TTC549 (cell line): ENCODE data around the gene FZD2.
"Not testable (repeated sequence)": the region's sequence is repeated elsewhere in the genome, so short reads cannot be mapped to it uniquely, and the experiment has no call there.

Experiments used
- FAIRE-seq: peaks from 2 replicates; lab custom pipeline; 2012; peaks lifted over from hg19 to GRCh38; lab: Jason Lieb, UNC

The FZD2 gene

DNA sequence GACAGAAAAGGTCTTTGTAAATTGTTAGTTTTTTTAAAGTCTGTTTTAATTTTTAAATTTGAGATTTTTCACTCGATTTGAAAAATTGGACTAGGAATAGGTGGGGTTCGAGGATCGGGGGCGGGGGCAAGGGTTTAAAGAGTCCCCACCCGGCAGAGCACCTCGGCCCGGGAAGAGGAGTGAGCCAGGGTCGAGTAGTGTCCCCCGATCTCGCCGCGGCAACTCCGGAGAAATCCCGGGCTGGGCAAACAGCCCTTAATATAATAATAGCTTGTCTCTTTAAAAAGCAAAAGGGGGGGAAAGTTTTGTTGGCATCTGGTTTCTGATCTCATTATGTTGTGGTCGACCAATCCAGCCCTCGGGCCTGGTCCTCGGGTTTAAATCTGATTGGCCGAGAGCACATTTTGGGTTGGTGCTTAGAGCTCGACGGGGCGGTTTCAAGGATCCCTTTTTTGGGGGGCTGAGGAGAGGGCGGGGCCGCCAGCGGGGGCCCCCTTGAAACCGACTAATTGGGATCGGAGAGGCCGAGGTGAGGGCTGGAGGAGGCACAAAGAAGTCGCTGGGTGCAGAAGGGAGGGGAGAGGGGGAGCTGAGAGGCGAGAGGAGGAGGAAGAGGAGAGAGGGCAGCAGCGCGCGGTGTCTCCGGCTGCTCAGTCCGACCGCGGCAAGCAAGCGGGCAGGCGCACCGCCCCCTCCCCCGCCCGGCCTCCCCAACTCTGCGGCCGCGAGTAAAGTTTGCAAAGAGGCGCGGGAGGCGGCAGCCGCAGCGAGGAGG, at the start of gene FZD2:
Gene FZD2 (plus strand): TSS at position 653 of the 775 bp plus-strand sequence. CDS start 205 bp downstream, outside the sequence.
- peak; percentile 94 for FAIRE-seq

DNA sequence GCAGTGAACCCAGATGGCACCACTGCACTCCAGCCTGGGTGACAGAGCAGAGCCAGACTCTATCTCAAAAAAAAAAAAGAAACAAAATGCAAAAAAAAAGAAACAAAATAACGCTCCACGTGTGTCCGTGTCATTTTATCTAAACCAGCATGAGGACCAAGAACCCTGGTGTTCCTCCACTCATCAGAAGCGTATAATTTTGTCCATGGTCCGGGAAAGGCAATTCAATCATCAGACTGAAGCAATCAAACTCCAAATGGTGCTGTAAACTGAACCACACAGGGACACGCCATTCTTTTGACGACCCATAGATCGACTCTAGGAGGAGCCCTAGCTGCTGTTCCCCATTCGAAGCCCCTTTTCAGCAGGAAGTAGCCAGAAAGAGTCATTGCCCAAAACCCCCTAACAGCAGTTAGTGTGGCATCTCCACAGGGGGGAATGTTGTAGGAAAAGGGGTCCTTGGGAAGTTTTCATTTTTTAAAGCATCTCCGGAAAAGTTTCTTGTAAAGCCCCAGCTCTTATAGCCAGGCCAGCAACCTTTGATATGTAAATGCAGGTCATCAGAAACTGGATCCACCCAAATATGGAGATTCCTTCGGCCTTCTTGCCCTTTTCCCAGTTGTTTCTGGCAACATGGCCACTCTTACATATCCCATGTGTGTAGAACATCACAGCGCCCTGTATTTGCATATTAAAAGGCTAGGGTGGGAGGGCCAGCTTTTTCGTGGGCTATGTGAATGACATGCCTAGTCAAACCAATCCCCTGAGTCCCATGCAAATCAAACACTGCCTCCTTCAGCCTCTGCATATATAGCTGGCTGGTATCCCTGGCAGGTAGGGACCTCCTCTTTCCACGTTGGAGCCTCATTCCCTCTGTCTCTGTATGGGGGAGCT, 45.8 kb upstream of the FZD2 start:
- FAIRE-seq = peak; percentile 72

DNA sequence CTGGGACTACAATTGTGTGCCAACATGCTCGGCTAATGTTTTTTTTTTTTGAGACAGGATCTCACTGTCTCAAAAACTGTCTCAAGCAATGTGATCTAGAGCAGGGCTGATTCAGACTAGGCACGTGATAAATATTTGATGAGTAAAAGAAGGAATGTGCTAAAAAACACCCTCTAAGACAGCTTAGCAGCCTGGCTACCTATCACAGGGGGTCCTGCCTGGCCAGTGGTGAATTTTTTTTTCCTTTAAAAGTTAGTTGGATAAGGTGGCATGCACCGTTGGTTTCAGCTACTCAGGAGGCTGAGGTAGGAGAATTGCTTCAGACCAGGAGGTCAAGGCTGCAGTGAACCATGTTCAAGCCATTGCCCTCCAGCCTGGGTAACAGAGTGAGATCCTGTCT, 39.3 kb upstream of the FZD2 start:
- FAIRE-seq = no peak

DNA sequence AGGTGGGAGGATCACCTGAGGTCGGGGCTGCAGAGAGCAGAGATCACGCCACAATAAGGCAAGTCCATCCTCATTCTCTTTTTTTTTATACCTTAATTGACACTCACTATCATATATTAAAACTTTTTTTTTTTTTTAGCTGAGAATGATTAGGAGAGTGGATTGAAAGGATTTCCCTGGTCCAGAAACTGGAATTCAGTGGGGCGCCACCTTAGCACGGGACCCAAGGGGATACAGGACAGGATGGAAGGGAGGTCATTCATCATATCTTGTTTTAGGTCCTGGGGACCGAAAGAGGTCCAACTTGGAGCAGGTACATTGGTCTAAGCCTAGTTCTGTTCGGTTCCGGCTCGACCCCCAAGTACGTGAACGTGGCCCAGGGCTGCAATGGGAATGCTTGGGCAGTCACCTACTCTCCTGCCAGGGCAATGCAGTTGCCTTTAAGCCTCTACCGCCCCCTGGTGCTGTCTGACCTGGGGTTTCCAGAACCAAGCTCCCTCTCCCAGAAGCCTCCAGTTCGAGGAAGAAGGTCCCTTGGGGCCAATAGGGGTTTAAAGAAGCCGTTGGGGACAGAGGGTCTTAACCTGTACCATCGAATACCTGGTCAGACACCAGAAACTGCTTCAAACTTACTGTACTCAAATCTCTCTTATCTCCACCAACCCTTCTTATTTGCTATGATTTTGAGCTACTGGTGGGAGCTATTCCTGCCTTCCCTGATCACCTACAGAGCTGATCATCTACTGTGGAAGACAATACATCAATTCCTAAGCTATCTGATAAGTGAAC, 34.2 kb upstream of the FZD2 start:
- FAIRE-seq = no peak

DNA sequence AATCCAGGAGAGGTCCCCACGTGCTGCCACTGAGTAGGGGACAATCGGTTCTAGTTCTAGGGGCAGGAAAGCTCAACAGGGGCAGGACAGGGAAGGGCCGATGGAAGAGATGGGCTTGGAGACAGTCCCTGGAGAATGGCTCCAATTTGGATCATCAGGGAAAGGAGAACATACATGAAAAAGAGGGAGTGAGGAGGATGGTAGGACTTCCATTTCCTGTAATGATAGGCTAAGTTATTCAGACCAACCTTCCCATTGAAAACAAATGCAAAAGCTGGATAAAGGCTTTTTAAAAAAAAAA, 33.7 kb upstream of the FZD2 start:
- FAIRE-seq = no peak

DNA sequence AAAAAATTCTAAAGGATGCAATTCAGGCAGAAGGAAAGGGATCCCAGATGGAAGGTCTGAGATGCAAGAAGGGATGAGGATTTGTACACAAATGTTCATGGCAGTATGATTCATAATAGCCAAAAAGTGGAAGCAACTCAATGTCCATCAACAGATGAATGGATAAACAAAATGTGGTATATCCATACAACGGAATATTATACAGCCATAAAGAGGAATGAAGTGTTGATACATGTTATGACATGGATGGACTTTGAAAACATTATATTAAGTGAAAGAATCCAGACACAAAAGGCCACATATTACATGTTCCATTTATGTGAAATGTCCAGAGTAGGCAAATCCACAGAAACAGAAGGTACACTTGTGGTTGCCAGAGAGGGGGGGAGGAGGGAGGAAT, 30.2 kb upstream of the FZD2 start:
- no peak for FAIRE-seq

DNA sequence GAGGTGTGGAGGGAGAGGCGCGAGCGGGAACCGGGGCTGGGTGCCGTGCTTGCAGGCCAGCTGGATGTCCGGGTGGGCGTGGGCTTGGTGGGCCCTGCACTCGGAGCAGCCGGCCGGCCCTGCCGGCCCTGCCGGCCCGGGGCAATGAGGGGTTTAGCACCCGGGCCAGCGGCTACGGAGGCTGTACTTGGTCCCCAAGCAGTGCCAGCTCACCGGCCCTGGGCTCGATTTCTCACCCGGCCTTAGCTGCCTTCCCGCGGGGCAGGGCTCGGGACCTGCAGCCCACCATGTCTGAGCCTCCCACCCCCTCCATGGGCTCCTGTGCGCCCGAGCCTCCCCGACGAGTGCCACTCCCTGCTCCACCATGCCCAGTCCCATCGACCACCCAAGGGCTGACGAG, 29.3 kb upstream of the FZD2 start:
- FAIRE-seq = no peak

DNA sequence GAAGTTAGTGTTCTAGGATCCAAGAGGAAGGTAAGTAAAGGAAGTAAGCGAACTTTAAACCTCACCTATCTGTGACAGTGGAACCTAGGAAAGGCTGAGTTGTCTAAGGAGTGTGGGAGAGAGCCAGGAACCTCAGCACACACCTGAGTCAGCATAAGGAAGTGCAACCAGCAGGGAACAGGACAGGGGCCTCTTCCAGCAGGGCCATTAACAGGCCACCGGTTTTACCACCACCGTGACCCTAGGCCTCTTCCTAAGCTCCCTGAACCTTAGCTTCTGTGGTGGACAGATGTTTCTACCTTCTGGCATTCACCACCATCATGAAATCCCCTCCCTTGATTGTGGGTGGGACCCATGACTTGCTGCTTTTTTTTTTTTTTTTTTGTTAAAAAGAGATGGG, 27.4 kb upstream of the FZD2 start:
- FAIRE-seq = no peak

DNA sequence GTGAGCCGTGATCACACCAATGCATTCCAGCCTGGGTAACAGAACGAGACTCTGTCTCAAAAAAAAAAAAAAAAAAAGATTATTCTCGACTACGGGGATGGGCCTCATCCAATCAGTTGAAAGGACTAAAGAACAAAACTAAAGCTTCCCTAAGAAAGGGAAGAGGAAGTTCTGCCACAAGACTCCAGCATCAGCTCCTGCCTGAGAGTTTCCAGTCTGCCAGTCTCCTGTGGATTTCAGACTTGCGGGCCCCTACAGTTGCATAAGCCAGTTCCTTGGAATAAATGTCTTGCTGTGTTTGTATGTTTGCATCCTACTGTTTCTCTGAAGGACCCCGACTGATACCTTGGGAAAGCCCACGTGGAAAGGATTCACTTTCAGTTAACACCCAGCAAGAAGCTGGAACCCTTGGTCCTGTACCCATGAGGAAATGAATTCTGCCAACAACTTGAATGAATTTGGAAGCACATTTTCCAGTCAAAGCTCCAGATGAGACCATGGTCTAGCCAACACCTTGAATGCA, 26.3 kb upstream of the FZD2 start:
- FAIRE-seq = no peak

DNA sequence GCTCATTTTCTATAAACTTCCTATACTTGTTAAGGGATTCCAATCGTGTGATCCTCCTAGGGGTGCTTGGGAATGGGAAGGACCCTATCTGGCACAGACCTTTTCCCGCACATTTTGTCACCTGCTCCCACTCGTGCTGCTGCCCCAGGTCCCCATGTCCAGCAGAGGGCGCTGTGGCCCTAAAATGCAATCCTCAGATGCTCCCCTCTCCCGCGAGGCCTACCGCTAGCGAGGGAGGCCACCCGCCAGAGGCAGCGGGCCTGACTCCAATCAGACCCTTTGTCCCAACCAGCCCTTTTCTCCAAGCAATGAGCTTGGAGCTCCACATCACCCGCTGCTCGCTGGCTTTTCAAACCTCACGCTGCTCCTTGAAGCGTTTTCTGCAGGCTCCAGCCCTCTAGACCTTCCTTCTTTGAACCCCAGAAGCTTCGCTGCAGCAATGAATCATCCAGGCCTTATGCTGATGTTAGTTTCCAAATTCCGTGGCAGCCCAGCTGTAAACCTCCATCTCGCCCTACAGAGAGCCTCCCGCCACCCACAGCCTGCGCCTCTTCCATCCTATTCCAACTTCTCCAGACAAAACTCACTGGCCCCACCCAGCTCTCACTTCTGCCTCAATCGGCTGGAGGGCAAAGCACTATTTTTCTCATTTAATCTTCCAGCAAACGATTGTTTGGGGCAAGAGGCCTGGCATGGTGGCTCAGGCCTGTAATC, 23.6 kb upstream of the FZD2 start:
- peak; percentile 89 for FAIRE-seq

DNA sequence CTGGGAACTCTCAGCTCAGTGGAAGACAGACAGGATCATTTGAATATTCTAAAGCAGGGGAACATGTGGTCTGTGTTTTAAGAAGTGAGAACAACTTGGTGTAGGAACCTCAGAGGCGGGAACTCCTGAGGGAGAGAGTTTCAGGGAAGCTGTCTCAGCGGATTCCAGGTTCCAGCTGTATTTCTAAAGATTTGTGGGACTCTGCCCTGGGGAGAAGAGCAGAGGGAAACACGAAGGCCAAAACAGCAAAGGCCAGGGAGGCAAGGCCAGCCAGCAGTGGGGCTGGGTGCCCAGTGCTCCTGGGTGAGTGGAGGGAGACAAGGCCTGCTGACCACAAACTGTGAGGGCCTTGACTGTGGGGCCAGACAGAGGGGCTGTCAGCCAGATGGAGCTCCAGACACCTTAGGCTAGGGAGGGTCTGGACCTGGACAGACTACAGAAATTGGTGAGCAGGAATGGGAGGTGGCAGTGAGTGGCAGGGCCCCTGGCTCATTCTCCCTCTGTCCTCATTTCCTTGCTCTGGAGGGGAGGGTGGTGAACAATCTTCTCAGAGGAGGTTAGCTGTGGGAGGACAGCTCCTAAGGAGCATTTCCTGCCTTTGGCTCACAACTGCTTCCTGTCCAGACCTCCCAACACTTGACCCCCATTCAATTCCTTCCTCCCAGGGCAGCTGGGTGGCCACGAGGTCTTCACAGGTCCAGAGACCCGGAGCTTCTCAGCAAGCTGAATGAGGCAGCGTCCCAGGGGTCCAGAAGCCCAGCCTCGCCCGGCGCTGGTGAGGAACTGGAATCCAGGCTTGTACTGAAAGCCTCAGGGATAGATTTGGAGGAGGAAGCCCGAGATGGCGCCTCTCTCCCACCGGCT, 21.0 kb upstream of the FZD2 start:
- no peak for FAIRE-seq

DNA sequence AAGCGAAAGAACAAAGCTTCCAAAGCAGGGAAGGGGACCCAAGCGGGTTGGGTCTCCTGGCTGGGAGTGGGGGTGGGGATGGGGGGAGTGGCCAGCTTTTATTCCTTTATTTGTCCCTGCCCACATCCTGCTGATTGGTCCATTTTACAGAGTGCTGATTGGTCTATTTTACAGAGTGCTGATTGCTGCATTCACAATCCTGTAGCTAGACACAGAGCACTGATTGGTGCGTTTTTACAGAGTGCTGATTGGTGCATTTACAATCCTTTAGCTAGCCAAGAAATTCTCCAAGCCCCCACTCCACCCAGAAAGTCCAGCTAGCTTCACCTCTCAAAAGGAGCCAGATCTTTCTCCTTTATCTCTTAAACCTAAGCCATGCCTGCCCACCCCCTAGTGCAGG, 19.4 kb upstream of the FZD2 start:
- FAIRE-seq = not testable (repeated sequence)

DNA sequence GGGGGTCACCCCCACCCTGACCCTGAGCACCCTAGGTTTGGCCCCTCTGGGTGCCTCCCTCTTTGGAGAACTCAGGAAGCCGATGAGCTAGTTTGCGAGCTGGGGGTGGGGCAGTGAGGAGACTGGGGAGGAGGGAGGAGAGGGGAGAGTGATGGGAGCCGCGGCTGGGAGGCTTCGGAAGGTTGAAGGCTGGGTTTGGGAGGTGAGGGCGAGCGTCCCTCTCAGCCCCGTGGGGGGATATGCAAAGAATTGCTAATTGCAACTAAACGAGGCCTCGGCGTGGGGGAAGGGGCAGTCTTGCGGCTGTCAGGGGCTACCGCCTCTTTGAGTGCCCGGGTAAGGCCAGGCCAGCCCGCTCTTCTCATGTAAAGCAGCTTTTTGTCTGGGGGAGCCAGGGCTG, 17.6 kb upstream of the FZD2 start:
- no peak for FAIRE-seq

DNA sequence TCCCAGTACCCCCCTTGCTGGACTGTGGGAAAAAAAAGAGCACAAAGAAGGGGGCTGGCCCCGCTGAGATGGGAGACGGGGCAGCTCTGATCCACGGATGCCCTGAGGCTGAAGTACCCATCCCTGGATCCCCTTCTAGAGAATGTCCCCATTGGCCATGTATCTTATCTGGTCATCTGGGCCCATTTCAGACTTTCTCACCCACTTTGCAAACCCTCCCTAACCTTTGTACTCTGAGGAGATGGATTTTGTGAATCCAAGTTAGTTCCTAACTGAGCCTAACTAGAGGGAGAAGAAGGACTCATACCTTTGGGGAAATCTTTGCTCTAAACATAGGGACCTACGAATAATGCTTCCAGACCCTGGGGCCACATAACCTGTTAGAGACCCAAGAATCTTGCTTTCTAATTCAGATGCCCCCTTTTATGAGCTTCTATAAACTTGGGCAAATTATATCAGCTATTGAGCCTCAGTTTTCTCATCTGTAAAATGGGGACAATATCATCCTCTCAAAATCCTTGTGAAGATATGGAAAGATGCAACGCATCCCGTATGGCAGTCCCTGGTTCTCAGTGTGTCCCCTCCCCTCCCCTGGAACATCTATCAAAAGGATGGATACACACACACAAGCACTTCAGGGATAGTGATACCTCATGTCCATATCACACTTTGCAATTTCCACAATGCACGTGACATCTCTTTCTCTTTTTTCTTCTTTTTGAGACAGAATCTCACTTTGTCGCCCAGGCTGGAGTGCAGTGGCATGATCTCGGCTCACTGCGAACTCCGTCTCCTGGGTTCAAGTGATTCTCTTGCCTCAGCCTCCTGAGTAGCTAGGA, 16.8 kb upstream of the FZD2 start:
- no peak for FAIRE-seq

DNA sequence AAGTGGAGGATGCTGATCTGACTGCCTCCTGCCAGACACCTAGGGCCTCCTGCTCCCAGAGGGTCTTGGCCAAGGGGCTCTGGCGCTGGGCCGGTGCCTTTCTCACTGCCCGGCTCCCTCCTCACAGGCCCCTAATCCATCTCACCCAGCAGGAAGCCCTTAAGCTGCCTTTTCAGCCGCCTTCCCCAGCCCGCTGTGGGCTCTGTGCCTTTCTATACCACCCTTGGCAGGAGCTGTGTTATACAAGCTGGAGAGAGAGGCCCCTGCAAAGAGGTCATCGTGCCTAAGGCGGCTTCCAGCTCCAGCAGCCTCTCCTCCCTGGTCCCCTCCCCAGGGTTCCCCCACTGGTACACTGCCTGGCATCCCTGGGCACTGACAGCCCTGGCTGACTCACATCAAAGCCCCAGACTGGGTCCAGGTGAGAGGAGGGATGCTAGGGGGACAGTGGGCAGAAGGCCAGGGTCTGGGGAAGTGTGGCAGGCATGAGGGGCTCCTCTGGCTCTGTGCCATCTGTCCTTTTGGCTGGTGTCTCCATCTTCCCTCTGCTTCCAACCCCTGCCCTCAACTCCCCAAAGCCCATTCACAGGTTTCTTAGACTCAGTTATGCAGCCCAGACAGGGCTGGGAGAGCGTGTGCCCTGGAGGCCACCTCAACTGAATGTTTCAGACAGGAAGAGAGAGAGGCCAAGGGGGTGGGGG, 15.3 kb upstream of the FZD2 start:
- FAIRE-seq = no peak

DNA sequence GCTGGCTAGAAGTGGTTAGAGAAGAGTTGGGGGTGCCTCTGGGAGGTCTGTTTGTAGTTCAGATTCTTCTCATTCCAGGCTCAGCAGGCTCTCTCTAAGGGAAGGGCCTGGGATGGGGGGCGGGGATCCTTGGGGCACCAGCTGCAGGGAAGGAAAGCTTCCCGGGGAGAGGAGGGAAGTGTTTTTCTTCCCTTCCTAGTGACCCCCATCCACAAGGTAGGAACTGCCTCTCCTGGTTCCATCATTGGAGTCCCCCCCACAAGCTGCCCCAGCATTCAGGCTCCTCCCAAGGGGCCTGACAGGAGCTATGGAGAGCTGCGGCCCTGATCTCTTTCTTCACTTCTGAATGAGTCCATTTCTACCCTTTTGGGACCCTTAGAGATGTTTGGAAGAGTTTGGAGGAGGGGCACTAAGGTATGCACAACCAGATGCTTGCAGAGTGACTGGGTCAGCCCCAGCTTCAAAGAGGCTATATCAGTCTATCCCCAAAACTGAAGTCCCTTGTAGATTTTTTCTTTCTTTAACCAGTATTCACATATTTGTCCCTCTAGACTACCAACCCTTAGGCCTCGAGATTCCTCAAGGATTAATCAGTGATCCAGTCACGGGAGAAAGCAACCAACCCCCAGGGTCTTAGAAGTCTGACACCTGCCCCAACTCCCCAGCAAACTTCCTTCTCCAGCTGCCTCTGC, 13.9 kb upstream of the FZD2 start:
- FAIRE-seq = peak; percentile 77

DNA sequence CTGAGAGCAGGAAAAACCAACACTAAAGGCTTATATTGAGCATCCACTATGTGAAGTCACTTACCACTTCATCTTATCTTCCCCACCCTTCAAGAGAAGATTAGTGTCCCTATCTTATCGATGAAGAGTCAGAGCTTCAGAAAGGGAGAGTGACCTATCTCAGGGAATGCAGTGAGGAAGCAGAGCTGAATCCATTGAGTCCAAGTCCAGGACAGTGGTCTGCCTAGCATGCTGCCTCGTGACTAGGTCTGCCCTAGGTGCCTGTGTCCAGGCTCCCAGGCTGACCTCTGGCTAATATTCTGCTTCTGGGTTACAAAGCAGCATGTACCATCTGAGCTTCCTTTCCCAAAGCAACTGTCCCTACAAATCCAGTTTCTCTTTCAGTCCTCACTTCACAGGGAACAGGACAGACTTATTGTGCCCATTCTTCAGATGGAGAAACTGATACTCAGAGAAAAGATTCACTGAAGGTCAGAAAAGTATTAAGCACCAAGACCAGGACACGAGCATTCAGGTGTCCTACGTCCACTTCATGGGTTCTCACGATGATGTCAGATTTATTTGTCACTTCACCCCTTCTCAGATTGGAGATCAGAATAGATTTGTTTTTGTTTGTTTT, 13.3 kb upstream of the FZD2 start:
- FAIRE-seq = no peak
